ENCODE data around the gene C1orf116. TPM values are rescaled to one million over a fixed set of nuclear protein-coding genes. Genes with fewer than 3 reads are reported as not detected.

The C1orf116 gene
- total and polyA plus RNA-seq, 4 donors = 0.27 to 0.79 (median 0.46) TPM

DNA sequence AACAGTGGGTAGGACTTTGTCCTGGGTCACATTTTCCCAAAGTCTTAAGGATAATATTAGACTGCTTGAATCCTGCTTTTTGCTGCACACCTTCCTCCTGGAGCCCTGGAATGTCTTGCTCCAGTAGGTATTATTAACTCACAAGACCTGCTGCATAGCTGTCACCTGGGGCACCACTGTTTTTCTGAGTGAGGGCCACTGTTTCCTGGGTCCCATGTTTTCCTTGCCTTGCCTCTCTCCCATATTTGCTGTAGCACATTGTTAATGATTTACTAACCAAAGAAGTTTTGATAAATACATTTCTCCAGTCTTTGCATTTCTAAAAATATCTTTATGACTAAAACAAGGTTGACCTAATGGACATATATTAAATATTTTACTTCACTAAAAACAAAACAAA, 39.8 kb downstream of the C1orf116 start:
- Histone ChIP-seq H3K9ac (ENCODE audit: low read depth in 1 of 2, low read length in 2 of 2) (no peak overlapping the region), H3K27ac (ENCODE audit: low read depth in 1 of 2, low read length in 2 of 2) (no peak overlapping the region), H3K9me3 (ENCODE audit: control insufficient read depth in 4 of 4, low read length in 3 of 4) (no peaks in the 10 kb centered on the region), H3K36me3 (ENCODE audit: control insufficient read depth in 4 of 4, insufficient read depth in 3 of 4, low read depth in 1 of 4, low read length in 3 of 4) (no peaks in the 10 kb centered on the region), H3K27me3 (ENCODE audit: control insufficient read depth in 4 of 4, insufficient read depth in 4 of 4, low read length in 3 of 4) (no peaks in the 10 kb centered on the region), H3K4me3 (ENCODE audit: low read depth in 1 of 3, low read length in 3 of 3) (no peak overlapping the region), H3K4me1 (ENCODE audit: control insufficient read depth in 4 of 4, insufficient read depth in 4 of 4, low read length in 3 of 4) (peaks cover 0 to 3% (median under 1%) of the 10 kb centered on the region in 4 donors)
- TF ChIP-seq RXRA (IDR thresholded peaks at IDR 0.05) = no peak
- TF ChIP-seq SP1 (IDR thresholded peaks at IDR 0.05) = no peak
- TF ChIP-seq HNF4G (IDR thresholded peaks at IDR 0.05) = no peak
- TF ChIP-seq NR2F2 (IDR thresholded peaks at IDR 0.05) = no peak
- no peak for TF ChIP-seq TAF1 (conservative IDR thresholded peaks at IDR 0.05)
- no peak for TF ChIP-seq FOXA2 (IDR thresholded peaks at IDR 0.05)
- no peak for TF ChIP-seq RAD21 (IDR thresholded peaks at IDR 0.05)
- TF ChIP-seq FOXA1 (IDR thresholded peaks at IDR 0.05) = no peak
- TF ChIP-seq GABPA (IDR thresholded peaks at IDR 0.05 in 1 of 2, conservative IDR thresholded peaks at IDR 0.05 in 1 of 2) = no peak
- TF ChIP-seq HNF4A (conservative IDR thresholded peaks at IDR 0.05) = no peak
- TF ChIP-seq, protein P1, sequence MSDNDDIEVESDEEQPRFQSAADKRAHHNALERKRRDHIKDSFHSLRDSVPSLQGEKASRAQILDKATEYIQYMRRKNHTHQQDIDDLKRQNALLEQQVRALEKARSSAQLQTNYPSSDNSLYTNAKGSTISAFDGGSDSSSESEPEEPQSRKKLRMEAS (IDR thresholded peaks at IDR 0.05) = no peak
- no peak for TF ChIP-seq EGR1 (IDR thresholded peaks at IDR 0.05; ENCODE audit: low read depth in 2 of 2)
- TF ChIP-seq, protein P2, sequence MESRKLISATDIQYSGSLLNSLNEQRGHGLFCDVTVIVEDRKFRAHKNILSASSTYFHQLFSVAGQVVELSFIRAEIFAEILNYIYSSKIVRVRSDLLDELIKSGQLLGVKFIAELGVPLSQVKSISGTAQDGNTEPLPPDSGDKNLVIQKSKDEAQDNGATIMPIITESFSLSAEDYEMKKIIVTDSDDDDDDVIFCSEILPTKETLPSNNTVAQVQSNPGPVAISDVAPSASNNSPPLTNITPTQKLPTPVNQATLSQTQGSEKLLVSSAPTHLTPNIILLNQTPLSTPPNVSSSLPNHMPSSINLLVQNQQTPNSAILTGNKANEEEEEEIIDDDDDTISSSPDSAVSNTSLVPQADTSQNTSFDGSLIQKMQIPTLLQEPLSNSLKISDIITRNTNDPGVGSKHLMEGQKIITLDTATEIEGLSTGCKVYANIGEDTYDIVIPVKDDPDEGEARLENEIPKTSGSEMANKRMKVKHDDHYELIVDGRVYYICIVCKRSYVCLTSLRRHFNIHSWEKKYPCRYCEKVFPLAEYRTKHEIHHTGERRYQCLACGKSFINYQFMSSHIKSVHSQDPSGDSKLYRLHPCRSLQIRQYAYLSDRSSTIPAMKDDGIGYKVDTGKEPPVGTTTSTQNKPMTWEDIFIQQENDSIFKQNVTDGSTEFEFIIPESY (IDR thresholded peaks at IDR 0.05) = no peak
- TF ChIP-seq YY1 (IDR thresholded peaks at IDR 0.05) = no peak
- TF ChIP-seq, protein P3, sequence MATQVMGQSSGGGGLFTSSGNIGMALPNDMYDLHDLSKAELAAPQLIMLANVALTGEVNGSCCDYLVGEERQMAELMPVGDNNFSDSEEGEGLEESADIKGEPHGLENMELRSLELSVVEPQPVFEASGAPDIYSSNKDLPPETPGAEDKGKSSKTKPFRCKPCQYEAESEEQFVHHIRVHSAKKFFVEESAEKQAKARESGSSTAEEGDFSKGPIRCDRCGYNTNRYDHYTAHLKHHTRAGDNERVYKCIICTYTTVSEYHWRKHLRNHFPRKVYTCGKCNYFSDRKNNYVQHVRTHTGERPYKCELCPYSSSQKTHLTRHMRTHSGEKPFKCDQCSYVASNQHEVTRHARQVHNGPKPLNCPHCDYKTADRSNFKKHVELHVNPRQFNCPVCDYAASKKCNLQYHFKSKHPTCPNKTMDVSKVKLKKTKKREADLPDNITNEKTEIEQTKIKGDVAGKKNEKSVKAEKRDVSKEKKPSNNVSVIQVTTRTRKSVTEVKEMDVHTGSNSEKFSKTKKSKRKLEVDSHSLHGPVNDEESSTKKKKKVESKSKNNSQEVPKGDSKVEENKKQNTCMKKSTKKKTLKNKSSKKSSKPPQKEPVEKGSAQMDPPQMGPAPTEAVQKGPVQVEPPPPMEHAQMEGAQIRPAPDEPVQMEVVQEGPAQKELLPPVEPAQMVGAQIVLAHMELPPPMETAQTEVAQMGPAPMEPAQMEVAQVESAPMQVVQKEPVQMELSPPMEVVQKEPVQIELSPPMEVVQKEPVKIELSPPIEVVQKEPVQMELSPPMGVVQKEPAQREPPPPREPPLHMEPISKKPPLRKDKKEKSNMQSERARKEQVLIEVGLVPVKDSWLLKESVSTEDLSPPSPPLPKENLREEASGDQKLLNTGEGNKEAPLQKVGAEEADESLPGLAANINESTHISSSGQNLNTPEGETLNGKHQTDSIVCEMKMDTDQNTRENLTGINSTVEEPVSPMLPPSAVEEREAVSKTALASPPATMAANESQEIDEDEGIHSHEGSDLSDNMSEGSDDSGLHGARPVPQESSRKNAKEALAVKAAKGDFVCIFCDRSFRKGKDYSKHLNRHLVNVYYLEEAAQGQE (IDR thresholded peaks at IDR 0.05) = no peak
- TF ChIP-seq, protein P4, sequence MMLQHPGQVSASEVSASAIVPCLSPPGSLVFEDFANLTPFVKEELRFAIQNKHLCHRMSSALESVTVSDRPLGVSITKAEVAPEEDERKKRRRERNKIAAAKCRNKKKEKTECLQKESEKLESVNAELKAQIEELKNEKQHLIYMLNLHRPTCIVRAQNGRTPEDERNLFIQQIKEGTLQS (IDR thresholded peaks at IDR 0.05) = no peak
- no peak for TF ChIP-seq JUND (IDR thresholded peaks at IDR 0.05)
- TF ChIP-seq, protein P5, sequence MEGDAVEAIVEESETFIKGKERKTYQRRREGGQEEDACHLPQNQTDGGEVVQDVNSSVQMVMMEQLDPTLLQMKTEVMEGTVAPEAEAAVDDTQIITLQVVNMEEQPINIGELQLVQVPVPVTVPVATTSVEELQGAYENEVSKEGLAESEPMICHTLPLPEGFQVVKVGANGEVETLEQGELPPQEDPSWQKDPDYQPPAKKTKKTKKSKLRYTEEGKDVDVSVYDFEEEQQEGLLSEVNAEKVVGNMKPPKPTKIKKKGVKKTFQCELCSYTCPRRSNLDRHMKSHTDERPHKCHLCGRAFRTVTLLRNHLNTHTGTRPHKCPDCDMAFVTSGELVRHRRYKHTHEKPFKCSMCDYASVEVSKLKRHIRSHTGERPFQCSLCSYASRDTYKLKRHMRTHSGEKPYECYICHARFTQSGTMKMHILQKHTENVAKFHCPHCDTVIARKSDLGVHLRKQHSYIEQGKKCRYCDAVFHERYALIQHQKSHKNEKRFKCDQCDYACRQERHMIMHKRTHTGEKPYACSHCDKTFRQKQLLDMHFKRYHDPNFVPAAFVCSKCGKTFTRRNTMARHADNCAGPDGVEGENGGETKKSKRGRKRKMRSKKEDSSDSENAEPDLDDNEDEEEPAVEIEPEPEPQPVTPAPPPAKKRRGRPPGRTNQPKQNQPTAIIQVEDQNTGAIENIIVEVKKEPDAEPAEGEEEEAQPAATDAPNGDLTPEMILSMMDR (IDR thresholded peaks at IDR 0.05; ENCODE audit: low read depth, low read length, missing input control) = no peak
- DNase-seq (ENCODE audit: low spot score) = no peak
